ENCODE results near the gene C2CD2.

Gene C2CD2

DNA sequence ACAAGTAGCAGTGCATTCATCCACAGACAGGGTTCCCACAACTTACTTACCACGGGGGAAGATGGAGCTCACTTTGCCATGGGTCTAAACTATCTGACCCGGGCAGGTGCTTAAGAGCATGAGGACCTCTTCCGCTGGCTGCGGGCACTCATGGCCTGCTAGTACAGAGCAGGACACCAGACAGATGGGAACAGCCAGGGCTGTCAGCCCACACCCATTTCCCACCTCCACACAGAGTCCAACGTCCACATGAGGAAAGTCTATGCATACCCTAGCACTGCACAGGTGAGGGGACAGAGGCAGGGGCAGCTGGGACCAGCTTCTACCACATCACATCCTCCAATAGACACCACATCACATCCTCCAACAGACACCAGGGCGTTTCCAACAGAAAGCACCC lies 38.9 kb downstream of the C2CD2 start:
- Histone ChIP-seq H3K4ac (ENCODE audit: low read depth, low read length) (no peak overlapping the region), H3K4me2 (ENCODE audit: low read length) (no peak overlapping the region), H3K79me1 (ENCODE audit: low read length) (no peaks in the 10 kb centered on the region), H3K14ac (ENCODE audit: low read length) (no peak overlapping the region), H3K9ac (ENCODE audit: low read length) (no peak overlapping the region), H3K79me2 (ENCODE audit: control insufficient read depth, insufficient read depth, low read length, poor library complexity) (no peaks in the 10 kb centered on the region), H2AK5ac (ENCODE audit: low read length) (no peak overlapping the region), H2BK5ac (ENCODE audit: low read depth, low read length, poor library complexity) (no peak overlapping the region), H3K4me3 (ENCODE audit: low read depth, low read length) (no peak overlapping the region), H3K36me3 (ENCODE audit: control insufficient read depth in 1 of 2, insufficient read depth in 2 of 2, low read length in 2 of 2) (peaks cover 0 to 2% of the 10 kb centered on the region in 2 experiments), H4K12ac (ENCODE audit: low read depth, low read length) (no peak overlapping the region), H3K27me3 (ENCODE audit: insufficient read depth, low read length) (no peaks in the 10 kb centered on the region), H3K9me3 (ENCODE audit: insufficient read depth, low read depth, low read length) (no peaks in the 10 kb centered on the region), H3K27ac (ENCODE audit: low read depth, low read length) (no peak overlapping the region), H3K23ac (ENCODE audit: low read length) (no peak overlapping the region), H2AFZ (ENCODE audit: insufficient read depth, low read length, poor library complexity) (no peak overlapping the region), H3K18ac (ENCODE audit: low read length) (no peak overlapping the region), H4K91ac (ENCODE audit: low read depth, low read length) (no peak overlapping the region), H2BK12ac (ENCODE audit: low read length) (no peak overlapping the region), H4K8ac (ENCODE audit: low read depth, low read length) (no peak overlapping the region), H3K4me1 (ENCODE audit: control insufficient read depth in 1 of 2, insufficient read depth in 2 of 2, low read length in 2 of 2) (no peaks in the 10 kb centered on the region), H2BK120ac (ENCODE audit: insufficient read depth, low read length, poor library complexity) (no peak overlapping the region)
- no CpG with 5 or more reads among the region's 6 CpGs for WGBS (ENCODE audit: extremely low coverage, insufficient coverage, insufficient read length)
- no peak for DNase-seq

DNA sequence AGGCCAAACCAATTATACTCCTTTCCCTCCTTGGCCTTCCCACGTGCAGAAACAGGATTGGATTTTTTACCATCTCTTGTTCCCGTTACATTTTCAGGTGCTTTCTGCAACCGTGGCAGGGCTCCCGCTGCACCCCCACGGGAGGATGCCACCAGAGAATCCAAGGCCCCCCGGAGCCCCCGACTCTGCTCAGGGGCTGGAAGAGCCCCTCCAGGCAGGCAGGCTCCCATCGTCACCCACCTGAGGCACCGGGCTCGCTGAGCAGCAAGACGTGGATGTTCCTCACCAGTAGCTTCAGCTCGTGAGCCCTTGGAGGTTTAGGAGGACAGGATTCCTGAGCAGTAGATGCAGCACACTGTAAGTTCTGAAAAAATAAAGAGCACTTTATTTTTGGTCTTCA lies 39.5 kb downstream of the C2CD2 start:
- H2BK12ac ChIP-seq (ENCODE audit: low read length), result no peak overlapping the region

DNA sequence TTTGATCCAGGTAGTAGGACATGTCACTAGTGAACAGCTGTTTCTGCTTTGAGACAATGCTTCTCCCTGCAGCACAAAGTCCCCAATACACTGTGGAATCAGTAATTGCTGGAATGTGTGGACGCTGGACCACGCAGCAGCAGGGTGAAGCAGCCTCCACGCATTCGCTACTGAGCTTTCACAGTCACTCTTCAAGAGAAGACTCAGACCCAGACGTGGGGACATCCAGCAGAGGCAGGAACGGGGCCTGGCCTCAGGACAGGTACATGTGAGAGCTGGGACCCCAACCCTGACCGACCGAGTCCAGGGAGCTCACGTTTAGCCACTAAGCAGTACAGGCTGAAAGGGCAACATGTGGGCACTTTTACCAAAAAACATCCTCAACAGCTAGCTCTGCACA lies 40.6 kb downstream of the C2CD2 start:
- H3K9ac ChIP-seq (ENCODE audit: low read length), result no peak overlapping the region
- WGBS (ENCODE audit: extremely low coverage, insufficient coverage, insufficient read length), result no CpG with 5 or more reads among the region's 9 CpGs
- H3K4me1 ChIP-seq (ENCODE audit: control insufficient read depth in 1 of 2, insufficient read depth in 2 of 2, low read length in 2 of 2), result no peaks in the 10 kb centered on the region
- no peak overlapping the region for H3K27ac ChIP-seq (ENCODE audit: low read depth, low read length)
- no peak overlapping the region for H2AFZ ChIP-seq (ENCODE audit: insufficient read depth, low read length, poor library complexity)
- H3K4ac ChIP-seq (ENCODE audit: low read depth, low read length), result no peak overlapping the region
- no peaks in the 10 kb centered on the region for H3K27me3 ChIP-seq (ENCODE audit: insufficient read depth, low read length)
- H3K23ac ChIP-seq (ENCODE audit: low read length), result no peak overlapping the region
- peaks cover 0 to 2% of the 10 kb centered on the region in 2 experiments for H3K36me3 ChIP-seq (ENCODE audit: control insufficient read depth in 1 of 2, insufficient read depth in 2 of 2, low read length in 2 of 2)
- no peak overlapping the region for H4K91ac ChIP-seq (ENCODE audit: low read depth, low read length)
- no peak overlapping the region for H2BK5ac ChIP-seq (ENCODE audit: low read depth, low read length, poor library complexity)
- no peak overlapping the region for H3K14ac ChIP-seq (ENCODE audit: low read length)
- no peak overlapping the region for H3K18ac ChIP-seq (ENCODE audit: low read length)
- no peak overlapping the region for H4K12ac ChIP-seq (ENCODE audit: low read depth, low read length)
- H3K4me2 ChIP-seq (ENCODE audit: low read length), result no peak overlapping the region
- H3K4me3 ChIP-seq (ENCODE audit: low read depth, low read length), result no peak overlapping the region
- H4K8ac ChIP-seq (ENCODE audit: low read depth, low read length), result no peak overlapping the region
- H3K9me3 ChIP-seq (ENCODE audit: insufficient read depth, low read depth, low read length), result no peaks in the 10 kb centered on the region
- H3K79me2 ChIP-seq (ENCODE audit: control insufficient read depth, insufficient read depth, low read length, poor library complexity), result no peaks in the 10 kb centered on the region
- H3K79me1 ChIP-seq (ENCODE audit: low read length), result no peaks in the 10 kb centered on the region
- H2BK120ac ChIP-seq (ENCODE audit: insufficient read depth, low read length, poor library complexity), result no peak overlapping the region
- H2AK5ac ChIP-seq (ENCODE audit: low read length), result no peak overlapping the region
- H2BK12ac ChIP-seq (ENCODE audit: low read length), result no peak overlapping the region
- no peak for DNase-seq

More for the DNA sequence above, 39.5 kb downstream of the C2CD2 start:
- Histone ChIP-seq H3K79me1 (ENCODE audit: low read length) (no peaks in the 10 kb centered on the region), H3K14ac (ENCODE audit: low read length) (no peak overlapping the region), H3K27me3 (ENCODE audit: insufficient read depth, low read length) (no peaks in the 10 kb centered on the region), H3K9ac (ENCODE audit: low read length) (no peak overlapping the region), H3K4me1 (ENCODE audit: control insufficient read depth in 1 of 2, insufficient read depth in 2 of 2, low read length in 2 of 2) (no peaks in the 10 kb centered on the region), H3K27ac (ENCODE audit: low read depth, low read length) (no peak overlapping the region), H3K79me2 (ENCODE audit: control insufficient read depth, insufficient read depth, low read length, poor library complexity) (no peaks in the 10 kb centered on the region), H3K9me3 (ENCODE audit: insufficient read depth, low read depth, low read length) (no peaks in the 10 kb centered on the region), H3K4me3 (ENCODE audit: low read depth, low read length) (no peak overlapping the region), H3K4ac (ENCODE audit: low read depth, low read length) (no peak overlapping the region), H4K8ac (ENCODE audit: low read depth, low read length) (no peak overlapping the region), H3K23ac (ENCODE audit: low read length) (no peak overlapping the region), H3K18ac (ENCODE audit: low read length) (no peak overlapping the region), H3K4me2 (ENCODE audit: low read length) (no peak overlapping the region), H4K91ac (ENCODE audit: low read depth, low read length) (no peak overlapping the region), H2AFZ (ENCODE audit: insufficient read depth, low read length, poor library complexity) (no peak overlapping the region), H2BK5ac (ENCODE audit: low read depth, low read length, poor library complexity) (no peak overlapping the region), H2BK120ac (ENCODE audit: insufficient read depth, low read length, poor library complexity) (no peak overlapping the region), H4K12ac (ENCODE audit: low read depth, low read length) (no peak overlapping the region), H2AK5ac (ENCODE audit: low read length) (no peak overlapping the region), H3K36me3 (ENCODE audit: control insufficient read depth in 1 of 2, insufficient read depth in 2 of 2, low read length in 2 of 2) (peaks cover 0 to 2% of the 10 kb centered on the region in 2 experiments)
- DNase-seq, result no peak
- no CpG with 5 or more reads among the region's 12 CpGs for WGBS (ENCODE audit: extremely low coverage, insufficient coverage, insufficient read length)

DNA sequence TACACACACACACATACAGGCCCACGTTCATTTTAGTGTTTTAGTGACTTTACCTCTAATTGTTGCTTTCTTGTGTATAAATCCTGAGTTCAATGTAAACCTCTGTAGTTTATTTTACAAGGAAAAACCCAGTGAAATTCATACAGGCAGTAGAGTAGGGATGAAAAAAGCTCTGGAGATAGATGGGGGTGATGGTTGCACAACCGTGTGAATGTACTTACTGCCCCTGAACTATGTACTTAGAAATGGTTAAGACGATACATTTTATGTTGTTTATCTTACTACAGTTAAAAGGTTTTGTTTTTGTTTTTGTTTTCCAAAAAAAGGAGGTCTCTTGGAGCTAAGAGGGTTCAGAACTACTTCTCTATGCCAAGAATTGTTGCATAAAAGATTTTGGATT lies 45.0 kb downstream of the C2CD2 start:
- H2BK5ac ChIP-seq (ENCODE audit: low read depth, low read length, poor library complexity), result no peak overlapping the region
- no peak overlapping the region for H3K27ac ChIP-seq (ENCODE audit: low read depth, low read length)
- H3K4me2 ChIP-seq (ENCODE audit: low read length), result no peak overlapping the region
- no peak overlapping the region for H4K8ac ChIP-seq (ENCODE audit: low read depth, low read length)
- H3K4me1 ChIP-seq (ENCODE audit: control insufficient read depth in 1 of 2, insufficient read depth in 2 of 2, low read length in 2 of 2), result no peaks in the 10 kb centered on the region
- no peaks in the 10 kb centered on the region for H3K9me3 ChIP-seq (ENCODE audit: insufficient read depth, low read depth, low read length)
- H3K79me2 ChIP-seq (ENCODE audit: control insufficient read depth, insufficient read depth, low read length, poor library complexity), result no peaks in the 10 kb centered on the region
- no peak overlapping the region for H3K4me3 ChIP-seq (ENCODE audit: low read depth, low read length)
- no peaks in the 10 kb centered on the region for H3K27me3 ChIP-seq (ENCODE audit: insufficient read depth, low read length)
- H2BK12ac ChIP-seq (ENCODE audit: low read length), result no peak overlapping the region
- no peak overlapping the region for H2AK5ac ChIP-seq (ENCODE audit: low read length)
- no peak overlapping the region for H3K18ac ChIP-seq (ENCODE audit: low read length)
- no peak overlapping the region for H3K14ac ChIP-seq (ENCODE audit: low read length)
- H3K23ac ChIP-seq (ENCODE audit: low read length), result no peak overlapping the region
- H2BK120ac ChIP-seq (ENCODE audit: insufficient read depth, low read length, poor library complexity), result no peak overlapping the region
- H3K79me1 ChIP-seq (ENCODE audit: low read length), result no peaks in the 10 kb centered on the region
- no peak overlapping the region for H4K12ac ChIP-seq (ENCODE audit: low read depth, low read length)
- H2AFZ ChIP-seq (ENCODE audit: insufficient read depth, low read length, poor library complexity), result no peak overlapping the region
- no CpG with 5 or more reads among the region's 3 CpGs for WGBS (ENCODE audit: extremely low coverage, insufficient coverage, insufficient read length)
- no peak for DNase-seq
- H4K91ac ChIP-seq (ENCODE audit: low read depth, low read length), result no peak overlapping the region
- H3K9ac ChIP-seq (ENCODE audit: low read length), result no peak overlapping the region
- no peak overlapping the region for H3K4ac ChIP-seq (ENCODE audit: low read depth, low read length)
- peaks cover 0 to 2% of the 10 kb centered on the region in 2 experiments for H3K36me3 ChIP-seq (ENCODE audit: control insufficient read depth in 1 of 2, insufficient read depth in 2 of 2, low read length in 2 of 2)
